HG02642 (cell line): ENCODE measurements around the gene C3orf70.

ENCODE experiments used
- ATAC-seq: cut with Tn5 transposase; IDR thresholded peaks from one replicate; pipeline ENCODE4 v1.9.1; 2021; ENCODE audit warnings: mild to moderate bottlenecking; ENCODE audit not compliant: unreplicated experiment, poor library complexity

The C3orf70 gene

GRCh38 chr3:185152410-185153170, at the start of gene C3orf70:
Gene C3orf70, minus strand, starts transcription at chr3:185153060. Its CDS starts 237 bp downstream, at chr3:185152823.
- no peak for ATAC-seq

GRCh38 chr3:185200639-185201038, 47.8 kb upstream of the C3orf70 start:
- ATAC-seq = no peak

- no peak for ATAC-seq
These were observed 46.8 kb upstream of the C3orf70 start for GRCh38 chr3:185199671-185200070.

- ATAC-seq = no peak
These were observed 46.3 kb upstream of the C3orf70 start for GRCh38 chr3:185199206-185199605.

GRCh38 chr3:185197068-185197467, 44.2 kb upstream of the C3orf70 start:
- ATAC-seq = no peak

GRCh38 chr3:185195652-185196051, 42.8 kb upstream of the C3orf70 start:
- ATAC-seq = no peak

GRCh38 chr3:185188816-185189215, 36.0 kb upstream of the C3orf70 start:
- ATAC-seq = no peak

- ATAC-seq = no peak
These were observed 34.5 kb upstream of the C3orf70 start for GRCh38 chr3:185187391-185187790.

- no peak for ATAC-seq
These were observed 24.0 kb upstream of the C3orf70 start for GRCh38 chr3:185176750-185177359.

- peak; percentile 87 for ATAC-seq
These were observed 22.6 kb upstream of the C3orf70 start for GRCh38 chr3:185175370-185175987.

GRCh38 chr3:185172086-185173049, 19.5 kb upstream of the C3orf70 start:
- ATAC-seq = no peak

- ATAC-seq = no peak
These were observed 11.8 kb upstream of the C3orf70 start for GRCh38 chr3:185164428-185165217.

GRCh38 chr3:185162634-185163033, 9.8 kb upstream of the C3orf70 start:
- ATAC-seq = no peak

- ATAC-seq = no peak
These were observed 8.9 kb upstream of the C3orf70 start for GRCh38 chr3:185161761-185162160.

- no peak for ATAC-seq
These were observed 4.5 kb upstream of the C3orf70 start for GRCh38 chr3:185157347-185157746.

GRCh38 chr3:185155678-185156077, 2.8 kb upstream of the C3orf70 start:
- no peak for ATAC-seq

GRCh38 chr3:185153861-185154629, 1.2 kb upstream of the C3orf70 start:
- no peak for ATAC-seq

- ATAC-seq = no peak
These were observed 411 bp upstream of the C3orf70 start for GRCh38 chr3:185153171-185153771.
